Measurements from ENCODE around the gene MEF2B.
A peak's percentile ranks its signal among the peaks of the same experiment; 100 is the strongest.
"Not testable (repeated sequence)": the region's sequence is repeated elsewhere in the genome, so short reads cannot be mapped to it uniquely, and the experiment has no call there.

The MEF2B gene

GRCh38 chr19:19154768-19155494, 15.1 kb downstream of the MEF2B start:
- DNase-seq, result no peak

DNA sequence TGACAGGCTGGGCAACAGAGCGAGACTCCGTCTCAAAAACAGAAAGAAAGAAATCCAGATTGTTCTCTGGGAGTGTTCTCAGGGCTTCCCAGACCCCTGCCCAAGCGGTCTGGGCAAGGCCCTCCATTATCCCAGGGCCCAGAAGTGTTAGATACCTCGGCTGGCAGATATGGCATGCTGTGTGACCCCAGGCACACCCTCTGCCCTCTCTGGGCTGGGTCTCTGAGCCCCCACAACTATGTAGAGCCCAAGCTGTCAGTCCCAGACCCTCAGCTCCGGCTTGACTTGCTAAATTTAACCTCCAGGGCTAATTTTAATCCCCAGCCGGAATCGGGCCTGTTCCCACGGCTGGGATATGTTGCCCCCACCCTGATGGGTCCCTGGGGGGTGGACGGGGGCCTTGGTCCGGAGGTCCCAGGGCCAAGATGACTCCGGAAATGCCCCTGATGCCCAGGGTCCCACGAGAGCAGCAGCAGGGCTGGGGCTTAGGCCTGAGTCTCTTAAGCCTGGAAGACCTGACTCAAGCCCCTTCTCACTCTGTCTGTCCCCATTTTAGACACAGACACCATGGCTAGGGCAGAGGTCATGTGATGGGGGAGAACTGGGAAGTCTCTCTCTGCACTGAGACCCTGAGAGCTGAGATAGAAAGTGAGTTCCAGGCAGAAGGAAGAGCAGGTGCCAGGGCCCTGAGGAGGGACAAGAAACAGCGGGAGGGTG, 17.2 kb downstream of the MEF2B start:
- no peak for DNase-seq

- DNase-seq, result no peak
These were observed 18.6 kb downstream of the MEF2B start for GRCh38 chr19:19151418-19151817.

- no peak for DNase-seq
These were observed 20.6 kb downstream of the MEF2B start for GRCh38 chr19:19149435-19149834.

- not testable (repeated sequence) for DNase-seq
These were observed 21.6 kb downstream of the MEF2B start for GRCh38 chr19:19148504-19148903.

- no peak for DNase-seq
These were observed 22.7 kb downstream of the MEF2B start for GRCh38 chr19:19147344-19147743.

- no peak for DNase-seq
These were observed 23.2 kb downstream of the MEF2B start for GRCh38 chr19:19146865-19147264.

- peak; percentile 2 for DNase-seq
These were observed 24.1 kb downstream of the MEF2B start for GRCh38 chr19:19145684-19146608.

DNA sequence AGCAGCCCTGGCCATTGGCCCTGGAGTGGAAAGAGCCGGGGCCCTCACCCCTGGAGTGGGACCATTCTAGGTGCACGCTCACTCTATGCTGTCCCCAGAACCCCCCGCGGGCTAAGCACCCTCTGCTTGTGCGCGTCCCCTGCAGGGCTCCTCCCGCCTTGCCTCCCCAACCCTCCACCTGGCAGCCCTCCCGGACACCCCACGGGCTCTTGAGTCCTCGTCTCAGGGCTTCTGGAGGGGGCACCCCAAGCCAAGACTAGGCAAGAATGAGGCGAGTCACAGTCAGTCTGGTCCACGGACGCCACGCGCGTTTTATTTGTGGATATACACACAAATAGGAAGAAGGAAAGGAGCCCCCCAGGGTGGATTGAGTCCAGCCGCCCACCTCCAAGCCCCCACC, 24.8 kb downstream of the MEF2B start:
- no peak for DNase-seq

GRCh38 chr19:19142347-19142746, 27.7 kb downstream of the MEF2B start:
- DNase-seq, result no peak

GRCh38 chr19:19140476-19140875, 29.6 kb downstream of the MEF2B start:
- DNase-seq, result no peak

DNA sequence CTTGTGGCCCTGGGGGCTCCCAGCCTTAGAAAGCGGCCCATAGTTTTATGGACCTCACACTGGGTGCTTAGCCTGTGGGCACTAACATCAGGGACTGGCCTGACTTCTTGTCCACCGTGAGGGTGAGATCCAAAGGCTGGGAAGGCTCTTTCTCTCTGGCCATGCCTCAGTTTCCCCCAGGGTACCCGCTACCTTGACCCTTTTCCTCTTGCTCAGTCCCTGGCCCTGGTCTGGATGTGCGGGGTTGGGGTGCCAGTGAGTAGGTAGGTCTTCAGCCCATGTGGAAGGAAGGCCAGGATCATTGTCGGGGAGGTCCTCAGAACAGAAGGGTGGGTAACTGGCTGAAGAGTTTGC, 30.2 kb downstream of the MEF2B start:
- DNase-seq, result no peak

- DNase-seq, result peak; percentile 84
These were observed 31.7 kb downstream of the MEF2B start, which contains the start of gene TMEM161A for GRCh38 chr19:19138109-19138981. Gene TMEM161A (minus strand): TSS chr19:19138478. CDS start chr19:19138428, 50 bp downstream.

DNA sequence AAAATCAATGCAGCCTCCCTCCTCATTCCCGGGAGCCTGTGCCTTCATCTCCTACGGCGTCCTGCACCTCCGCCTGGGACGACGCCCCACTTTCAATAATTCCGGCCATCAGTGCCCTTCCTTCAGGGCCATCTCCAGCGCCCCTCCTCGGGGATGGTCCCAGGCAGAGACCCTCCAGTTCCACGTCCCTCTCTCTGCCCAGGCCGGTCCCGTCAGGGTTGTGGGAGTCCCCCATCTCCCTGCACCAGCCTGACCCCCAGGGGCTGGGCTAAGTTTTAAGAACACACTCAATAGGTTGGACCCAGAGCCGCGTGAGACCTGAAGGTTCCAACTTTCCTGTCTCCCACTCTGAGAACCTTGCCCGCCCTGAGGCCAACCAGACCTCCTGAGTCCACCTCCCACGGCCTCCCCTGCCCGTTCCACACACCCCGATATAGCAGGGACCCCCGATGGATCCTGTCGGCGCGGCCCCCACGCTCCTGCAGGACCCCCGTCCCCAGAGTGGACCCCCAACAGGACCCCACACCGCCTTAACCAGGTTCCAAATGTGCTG, 32.4 kb downstream of the MEF2B start:
- DNase-seq, result no peak

GRCh38 chr19:19135713-19136112, 34.4 kb downstream of the MEF2B start:
- not testable (repeated sequence) for DNase-seq

- DNase-seq, result peak; percentile 88
These were observed 35.3 kb downstream of the MEF2B start for GRCh38 chr19:19134687-19135158.

DNA sequence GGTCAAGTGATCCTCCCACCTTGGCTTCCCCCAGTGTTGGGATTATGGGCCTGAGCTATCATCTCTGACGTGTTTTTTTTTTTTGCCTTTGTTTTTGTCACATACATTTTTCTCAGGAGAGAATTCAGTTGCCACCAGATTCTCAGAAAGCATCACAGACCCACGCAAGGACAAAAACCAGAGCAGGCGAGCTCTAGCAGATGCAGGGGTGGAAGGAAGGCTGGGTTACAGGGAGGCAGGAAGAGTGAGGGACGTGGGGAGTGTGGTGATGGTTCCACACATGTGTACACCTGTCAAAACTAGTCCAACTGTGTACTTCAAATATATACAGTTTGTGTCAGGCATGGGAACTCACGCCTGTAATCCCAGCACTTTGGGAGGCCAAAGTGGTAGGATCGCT, 36.1 kb downstream of the MEF2B start:
- no peak for DNase-seq

DNA sequence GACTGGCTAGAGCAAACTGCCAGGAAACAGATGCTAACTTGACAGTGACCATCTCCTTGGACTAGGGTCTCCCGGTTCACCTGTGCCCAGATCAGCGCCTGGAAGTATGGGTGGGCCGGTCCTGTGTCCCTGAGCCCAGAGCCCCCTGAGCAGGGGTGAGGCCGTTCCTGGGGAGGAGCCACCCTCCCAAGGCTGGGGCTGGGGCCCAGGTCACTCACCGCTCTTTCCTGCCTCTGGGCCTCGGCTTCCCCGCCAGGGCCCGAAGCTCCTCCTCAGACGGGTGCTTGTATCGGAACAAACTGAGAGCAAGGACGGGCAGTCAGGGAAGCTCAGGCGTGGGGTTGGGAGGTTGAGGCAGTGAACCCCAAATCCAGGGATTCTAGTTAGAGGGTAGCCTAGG, 37.2 kb downstream of the MEF2B start:
- no peak for DNase-seq

DNA sequence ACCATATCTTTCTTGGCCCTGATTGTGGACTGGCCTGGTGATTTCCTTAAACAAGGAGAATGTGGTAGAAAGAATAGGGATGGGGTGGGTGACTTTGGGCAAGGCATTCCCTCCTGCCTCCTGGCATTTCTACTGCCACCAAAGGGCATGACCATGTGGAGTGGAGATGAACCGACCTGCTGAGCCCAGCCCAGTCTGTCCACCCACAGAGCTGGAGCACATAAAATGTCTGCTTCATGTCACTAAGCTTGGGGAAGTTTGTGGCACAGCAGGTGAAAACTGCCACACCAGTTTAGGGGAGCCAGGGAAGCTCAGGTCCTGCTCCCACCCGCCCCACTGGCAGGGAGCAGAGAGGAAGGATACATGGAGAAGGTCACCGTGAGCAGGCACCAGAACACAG, 38.1 kb downstream of the MEF2B start:
- DNase-seq, result no peak

DNA sequence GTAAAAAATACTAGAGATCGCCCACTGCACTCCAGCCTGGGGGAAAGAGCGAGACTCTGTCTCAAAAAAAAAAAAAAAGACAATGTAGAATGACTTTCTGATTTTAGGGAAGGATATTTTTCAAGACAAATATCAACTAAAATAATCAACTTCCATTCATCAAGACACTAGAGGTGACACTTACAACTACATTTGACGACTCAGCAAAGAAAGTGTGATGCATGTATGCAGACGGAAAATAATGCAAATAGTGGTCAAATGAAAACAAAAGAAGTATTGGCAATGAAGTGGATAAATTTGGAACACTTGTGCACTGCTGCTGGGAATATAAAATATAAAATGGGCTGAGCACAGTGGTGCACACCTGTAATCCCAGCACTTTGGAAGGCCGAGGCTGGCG, 44.0 kb downstream of the MEF2B start:
- no peak for DNase-seq

- no peak for DNase-seq
These were observed 46.7 kb downstream of the MEF2B start for GRCh38 chr19:19123386-19123785.

DNA sequence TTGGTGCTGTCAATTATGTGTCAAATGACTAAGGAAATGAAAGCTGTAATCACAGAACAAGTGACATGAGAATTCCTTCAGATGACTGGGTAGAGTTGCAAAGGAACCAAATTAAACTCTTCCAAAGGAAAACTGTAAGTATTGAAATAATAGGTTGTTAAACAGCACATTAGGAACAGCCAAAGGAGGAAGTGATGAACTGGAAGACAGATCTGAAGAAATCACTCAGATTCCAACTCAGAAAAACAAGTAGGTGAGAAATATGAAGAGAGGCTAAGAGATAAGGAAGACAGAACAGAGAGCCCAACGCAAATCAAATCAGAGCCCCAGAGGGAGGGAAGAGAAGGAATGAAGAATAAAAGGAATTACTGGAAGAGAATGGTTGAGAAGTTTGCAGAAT, 47.2 kb downstream of the MEF2B start:
- no peak for DNase-seq

Measured in NCI-H2029 treated with DMSO at 0.1 percent for 48 hours (cell line).